ENCODE data around the gene KCNN4.

The KCNN4 gene

GRCh38 chr19:43748685-43749084, 32.1 kb downstream of the KCNN4 start:
- DNase-seq (ENCODE audit: low read depth in 2 of 2): no peak

GRCh38 chr19:43748205-43748594, 32.6 kb downstream of the KCNN4 start:
- DNase-seq (ENCODE audit: low read depth in 2 of 2): no peak

- DNase-seq (ENCODE audit: low read depth in 2 of 2): no peak
Measured at GRCh38 chr19:43747557-43748204, 33.1 kb downstream of the KCNN4 start.

DNA sequence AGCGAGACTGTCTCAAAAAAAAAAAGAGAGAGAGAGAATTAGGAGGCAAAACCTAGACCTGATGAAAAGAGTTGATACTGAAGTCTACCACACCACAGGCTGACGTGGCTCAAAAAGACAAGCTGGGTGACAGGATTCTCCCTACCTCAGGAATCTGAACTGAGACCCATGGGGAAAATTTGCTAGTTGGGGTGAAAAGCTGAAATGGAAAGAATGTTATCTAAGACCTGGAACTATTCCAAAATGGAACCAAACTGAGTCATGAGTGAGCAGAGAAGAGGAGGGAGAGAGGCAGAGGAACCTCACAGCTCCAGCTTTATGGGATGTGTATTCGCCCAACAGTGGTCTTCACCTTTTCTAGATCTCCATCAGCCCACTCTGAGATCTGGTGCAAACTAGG, 37.7 kb downstream of the KCNN4 start:
- no peak for DNase-seq (ENCODE audit: low read depth in 2 of 2)

GRCh38 chr19:43741075-43741825, 39.5 kb downstream of the KCNN4 start:
- DNase-seq (ENCODE audit: low read depth in 2 of 2): no peak

DNA sequence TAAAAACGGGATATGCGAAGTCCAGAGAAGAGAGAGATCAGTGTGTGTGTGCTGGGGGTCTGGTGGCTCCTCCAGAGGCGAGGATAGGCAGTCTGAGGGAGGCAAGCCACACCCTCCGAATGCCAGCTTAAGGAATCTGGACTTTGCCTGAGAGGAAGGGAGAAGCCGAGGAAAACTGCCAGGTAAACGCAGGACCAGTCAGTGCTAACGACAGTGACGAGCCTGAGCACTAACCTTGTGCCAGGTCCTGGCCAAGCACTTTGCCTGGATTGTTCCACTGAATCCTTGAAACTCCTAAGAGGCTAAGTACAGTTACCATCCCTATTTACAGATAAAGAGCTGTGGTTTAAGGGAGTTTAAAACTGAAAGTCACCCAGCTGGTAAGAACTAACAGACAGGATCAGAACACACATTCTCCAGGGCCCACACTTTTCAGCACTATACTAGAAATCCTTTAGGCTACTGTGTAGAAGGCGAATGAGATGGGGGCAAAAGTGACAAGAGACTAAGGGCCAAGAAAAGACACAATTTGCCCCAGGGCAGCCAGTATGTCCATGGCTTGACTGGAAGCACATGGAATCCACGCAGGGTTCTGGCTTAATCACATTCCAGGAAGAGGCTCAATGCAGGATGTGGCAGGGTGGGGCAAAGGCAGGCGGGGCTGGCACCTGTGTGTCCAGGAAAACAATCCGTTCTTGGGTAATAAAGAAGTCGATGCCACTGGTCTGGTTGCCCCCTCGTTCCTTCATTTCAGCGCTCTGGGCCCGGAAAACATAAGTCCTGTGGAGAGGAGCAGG, 41.1 kb downstream of the KCNN4 start:
- no peak for DNase-seq (ENCODE audit: low read depth in 2 of 2)

DNA sequence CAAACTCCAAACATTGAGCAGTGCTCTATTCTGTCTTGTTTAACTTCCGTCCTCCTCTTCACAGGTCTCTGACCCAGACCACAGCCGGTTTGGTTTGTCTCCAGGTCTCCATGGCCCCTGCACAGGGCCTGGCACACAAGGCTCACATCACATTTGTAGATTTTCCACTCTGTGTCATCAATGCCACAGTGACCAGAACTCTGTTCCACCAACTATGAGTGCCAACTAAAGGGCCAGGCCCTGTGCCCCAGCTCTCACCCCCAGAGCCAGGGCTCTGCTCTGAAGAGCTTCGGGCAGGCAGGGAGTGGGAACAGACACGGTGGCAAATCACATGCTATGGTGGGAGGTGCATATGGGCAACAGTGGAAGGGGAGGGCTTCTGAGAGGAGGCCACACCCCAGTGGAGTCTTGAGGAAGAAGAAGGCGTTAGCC, 42.0 kb downstream of the KCNN4 start:
- no peak for DNase-seq (ENCODE audit: low read depth in 2 of 2)

DNA sequence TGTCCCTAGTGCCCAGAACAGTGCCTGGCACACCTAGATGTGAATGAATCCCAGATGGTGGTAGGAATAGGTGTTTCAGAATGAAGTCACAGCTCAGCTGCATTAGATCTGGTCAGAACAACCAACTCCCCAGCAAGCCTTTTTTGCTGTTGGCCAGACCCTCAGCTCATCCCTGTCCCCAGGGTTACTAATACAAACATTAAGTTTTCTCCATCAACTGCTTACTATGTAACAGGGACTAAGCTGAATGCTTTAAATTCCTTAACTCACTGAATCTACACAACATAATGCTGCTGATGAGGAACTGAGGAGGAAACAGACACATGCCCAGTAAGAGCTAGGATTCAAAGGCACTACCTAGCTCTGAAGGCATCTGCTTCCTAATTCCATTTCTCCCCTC, 44.8 kb downstream of the KCNN4 start:
- no peak for DNase-seq (ENCODE audit: low read depth in 2 of 2)

GRCh38 chr19:43735013-43735412, 45.8 kb downstream of the KCNN4 start:
- no peak for DNase-seq (ENCODE audit: low read depth in 2 of 2)

DNA sequence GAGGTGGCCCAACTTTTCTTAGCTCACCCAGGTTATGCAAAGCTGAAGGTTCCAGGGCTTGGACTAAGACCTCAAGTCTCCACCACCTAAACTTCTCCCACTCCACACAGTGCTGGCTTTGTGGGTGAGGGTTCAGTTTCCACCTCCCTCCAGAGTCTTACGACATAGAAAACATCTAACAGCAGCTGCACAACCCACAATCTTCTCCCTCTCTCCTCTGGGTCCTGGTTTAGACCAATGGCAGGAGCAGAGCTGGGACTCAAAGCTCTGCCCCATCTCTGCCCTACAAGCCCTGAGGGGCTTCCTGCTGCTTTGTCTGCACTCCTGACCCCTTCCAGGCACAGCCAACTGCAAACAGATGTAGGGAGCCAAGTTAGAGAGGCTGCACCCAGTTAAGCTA, 48.9 kb downstream of the KCNN4 start:
- DNase-seq (ENCODE audit: low read depth in 2 of 2): no peak

DNA sequence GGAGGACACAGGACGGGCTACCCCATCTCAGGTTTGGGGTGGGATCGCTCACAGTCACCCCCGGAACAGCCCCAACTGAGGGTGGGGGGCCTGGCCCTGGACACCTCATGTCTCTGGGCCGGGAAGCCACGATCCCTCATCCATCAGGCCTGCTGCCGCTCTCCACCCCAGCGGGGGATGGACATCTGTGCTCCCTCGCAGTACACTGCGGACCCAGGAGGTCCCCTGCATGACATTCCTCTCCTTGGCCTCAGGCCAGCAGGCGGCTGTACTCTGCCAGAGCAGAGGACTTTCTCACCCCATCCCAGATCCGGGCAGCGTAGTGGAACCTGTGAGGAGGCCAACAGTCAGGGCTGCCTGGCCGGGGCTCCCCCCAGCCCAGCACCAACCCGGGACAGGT, 49.4 kb downstream of the KCNN4 start:
- DNase-seq (ENCODE audit: low read depth in 2 of 2): no peak

- DNase-seq (ENCODE audit: low read depth in 2 of 2): no peak
Measured at GRCh38 chr19:43729919-43730318, 50.9 kb downstream of the KCNN4 start.

DNA sequence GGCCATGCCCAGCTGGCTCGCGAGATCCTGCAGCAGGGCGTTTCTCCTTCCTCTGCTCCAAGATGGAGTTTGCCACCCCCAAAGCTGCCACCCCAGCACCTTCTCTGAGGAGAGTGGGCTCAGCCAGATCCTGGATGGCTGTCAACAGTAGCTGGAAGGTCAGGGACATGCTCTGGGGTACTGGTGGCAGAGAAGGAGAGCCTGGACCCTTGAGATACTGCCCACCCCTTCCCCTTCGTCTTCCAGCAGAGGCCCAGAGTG, 53.2 kb downstream of the KCNN4 start:
- no peak for DNase-seq (ENCODE audit: low read depth in 2 of 2)

- DNase-seq (ENCODE audit: low read depth in 2 of 2): no peak
Measured at GRCh38 chr19:43726736-43727592, 53.8 kb downstream of the KCNN4 start.

GRCh38 chr19:43725468-43725867, 55.3 kb downstream of the KCNN4 start:
- no peak for DNase-seq (ENCODE audit: low read depth in 2 of 2)

DNA sequence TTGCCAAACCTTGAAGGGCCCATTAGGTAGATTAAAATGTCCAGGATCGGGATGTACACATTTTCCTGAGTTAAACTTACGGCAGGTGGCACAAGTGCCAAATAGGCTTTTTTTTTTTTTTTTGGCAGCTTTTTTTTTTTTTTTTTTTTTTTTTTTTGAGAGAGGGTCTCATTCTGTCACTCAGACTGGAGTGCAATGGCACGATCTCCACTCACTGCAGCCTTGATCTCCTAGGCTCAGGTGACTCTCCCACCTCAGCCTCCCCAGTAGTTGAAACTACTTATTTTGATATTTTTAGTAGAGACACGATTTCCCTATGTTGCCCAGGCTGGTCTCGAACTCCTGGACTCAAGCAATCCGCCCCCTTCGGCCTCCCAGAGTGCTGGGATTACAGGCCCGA, 55.9 kb downstream of the KCNN4 start:
- no peak for DNase-seq (ENCODE audit: low read depth in 2 of 2)

GRCh38 chr19:43723588-43723987, 57.2 kb downstream of the KCNN4 start:
- no peak for DNase-seq (ENCODE audit: low read depth in 2 of 2)

DNA sequence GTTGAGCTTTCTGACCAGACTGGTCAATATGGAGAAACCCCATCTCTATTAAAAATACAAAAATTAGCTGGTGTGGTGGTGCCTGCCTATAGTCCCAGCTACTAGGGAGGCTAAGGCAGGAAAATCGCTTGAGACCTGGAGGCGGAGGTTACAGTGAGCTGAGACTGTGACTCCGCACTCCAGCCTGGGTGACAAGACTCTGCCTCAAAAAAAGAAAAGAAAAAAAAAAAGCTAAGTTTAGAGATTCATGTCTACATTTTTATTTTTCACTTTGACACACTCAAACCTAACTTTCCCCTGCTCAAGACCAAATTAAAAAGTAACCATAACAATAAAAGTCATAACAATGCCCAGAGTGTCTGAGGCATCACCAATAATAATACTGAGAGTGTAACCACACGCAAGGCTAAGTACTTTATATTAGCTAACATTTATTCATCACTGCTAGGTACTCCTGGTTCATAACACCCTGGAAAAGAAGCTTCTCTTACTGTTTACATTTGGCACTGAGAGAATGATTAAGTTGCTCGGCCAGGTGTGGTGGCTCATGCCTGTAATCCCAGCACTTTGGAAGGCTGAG, 59.2 kb downstream of the KCNN4 start:
- no peak for DNase-seq (ENCODE audit: low read depth in 2 of 2)

- DNase-seq (ENCODE audit: low read depth in 2 of 2): no peak
Measured at GRCh38 chr19:43720936-43721335, 59.8 kb downstream of the KCNN4 start.

- DNase-seq (ENCODE audit: low read depth in 2 of 2): no peak
Measured at GRCh38 chr19:43719918-43720317, 60.9 kb downstream of the KCNN4 start.

GRCh38 chr19:43719378-43719868, 61.4 kb downstream of the KCNN4 start:
- DNase-seq (ENCODE audit: low read depth in 2 of 2): no peak
